ENCODE measurements around the gene RNPS1.
A peak's percentile ranks its signal among the peaks of the same experiment; 100 is the strongest.

RNPS1 gene

DNA sequence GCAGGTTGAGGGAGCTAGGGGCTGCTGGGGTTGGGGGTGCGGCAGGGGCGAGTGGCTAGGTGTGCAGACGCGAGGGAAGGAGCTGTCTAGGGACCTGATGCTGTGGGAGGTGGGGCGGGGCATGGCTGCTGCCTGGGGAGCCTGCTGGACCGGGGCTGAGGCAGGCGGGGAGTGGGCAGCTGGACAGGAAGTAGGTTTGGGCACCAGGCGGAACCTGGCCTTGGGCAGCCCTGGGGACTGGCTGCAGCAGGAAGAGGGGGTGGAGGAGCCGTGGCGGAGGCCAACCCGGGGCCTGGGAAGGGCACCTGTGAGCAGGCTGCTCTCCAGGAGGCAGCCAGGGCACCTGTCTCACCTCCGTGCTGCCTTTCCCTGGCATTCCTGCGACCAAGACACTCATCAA is 37.5 kb downstream of the RNPS1 start:
- H3K4me3 ChIP-seq (ENCODE audit: low read length), result no peak overlapping the region
- H3K36me3 ChIP-seq (ENCODE audit: control insufficient read depth, low read depth, low read length), result peaks cover 34% of the 10 kb centered on the region
- H3K9ac ChIP-seq (ENCODE audit: low read length), result no peak overlapping the region
- no peaks in the 10 kb centered on the region for H3K4me1 ChIP-seq (ENCODE audit: control insufficient read depth, low read depth, low read length)
- no peak overlapping the region for H3K27ac ChIP-seq (ENCODE audit: low read length)
- H3K9me3 ChIP-seq (ENCODE audit: control insufficient read depth, low read depth, low read length), result no peaks in the 10 kb centered on the region
- H3K27me3 ChIP-seq (ENCODE audit: control insufficient read depth, insufficient read depth, low read length), result no peaks in the 10 kb centered on the region

DNA sequence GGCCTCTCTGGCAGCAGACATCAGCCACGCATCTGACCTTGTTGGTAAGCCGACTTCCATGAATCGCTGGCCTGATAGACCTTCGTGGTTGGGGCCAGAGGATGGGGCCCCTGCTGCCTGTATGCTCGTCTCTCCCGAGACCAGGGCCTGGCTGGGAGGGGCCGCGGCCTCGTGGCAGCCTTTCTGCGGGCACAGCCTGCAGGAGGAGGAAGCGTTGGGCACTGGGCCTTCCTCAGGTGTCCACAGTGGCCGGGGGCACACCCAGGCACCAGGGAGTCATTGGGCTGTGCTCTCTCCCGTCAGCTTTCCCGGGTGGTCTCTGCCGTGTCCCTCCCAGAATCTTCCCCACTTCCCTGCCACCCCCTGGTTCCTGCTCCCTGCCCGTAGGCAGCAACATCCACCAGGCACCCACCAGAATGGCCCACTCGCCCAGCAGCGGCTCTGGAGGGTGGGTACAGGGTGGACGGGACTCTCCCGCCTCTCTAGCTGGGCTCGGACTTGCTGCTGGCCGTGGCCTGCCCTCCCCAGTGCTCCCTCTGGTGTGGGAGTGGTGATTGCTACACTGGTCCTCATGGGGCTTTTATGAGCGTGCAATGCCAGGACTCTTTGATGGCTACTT is 38.2 kb downstream of the RNPS1 start:
- H3K27me3 ChIP-seq (ENCODE audit: control insufficient read depth, insufficient read depth, low read length), result no peaks in the 10 kb centered on the region
- no peak overlapping the region for H3K9ac ChIP-seq (ENCODE audit: low read length)
- no peaks in the 10 kb centered on the region for H3K9me3 ChIP-seq (ENCODE audit: control insufficient read depth, low read depth, low read length)
- H3K4me1 ChIP-seq (ENCODE audit: control insufficient read depth, low read depth, low read length), result no peaks in the 10 kb centered on the region
- no peak overlapping the region for H3K4me3 ChIP-seq (ENCODE audit: low read length)
- H3K27ac ChIP-seq (ENCODE audit: low read length), result no peak overlapping the region
- peaks cover 31% of the 10 kb centered on the region for H3K36me3 ChIP-seq (ENCODE audit: control insufficient read depth, low read depth, low read length)

GRCh38 chr16:2229091-2229490 is 38.8 kb downstream of the RNPS1 start:
- peaks cover 31% of the 10 kb centered on the region for H3K36me3 ChIP-seq (ENCODE audit: control insufficient read depth, low read depth, low read length)
- no peaks in the 10 kb centered on the region for H3K4me1 ChIP-seq (ENCODE audit: control insufficient read depth, low read depth, low read length)
- H3K9me3 ChIP-seq (ENCODE audit: control insufficient read depth, low read depth, low read length), result no peaks in the 10 kb centered on the region
- H3K9ac ChIP-seq (ENCODE audit: low read length), result no peak overlapping the region
- H3K4me3 ChIP-seq (ENCODE audit: low read length), result no peak overlapping the region
- H3K27ac ChIP-seq (ENCODE audit: low read length), result no peak overlapping the region
- H3K27me3 ChIP-seq (ENCODE audit: control insufficient read depth, insufficient read depth, low read length), result no peaks in the 10 kb centered on the region

DNA sequence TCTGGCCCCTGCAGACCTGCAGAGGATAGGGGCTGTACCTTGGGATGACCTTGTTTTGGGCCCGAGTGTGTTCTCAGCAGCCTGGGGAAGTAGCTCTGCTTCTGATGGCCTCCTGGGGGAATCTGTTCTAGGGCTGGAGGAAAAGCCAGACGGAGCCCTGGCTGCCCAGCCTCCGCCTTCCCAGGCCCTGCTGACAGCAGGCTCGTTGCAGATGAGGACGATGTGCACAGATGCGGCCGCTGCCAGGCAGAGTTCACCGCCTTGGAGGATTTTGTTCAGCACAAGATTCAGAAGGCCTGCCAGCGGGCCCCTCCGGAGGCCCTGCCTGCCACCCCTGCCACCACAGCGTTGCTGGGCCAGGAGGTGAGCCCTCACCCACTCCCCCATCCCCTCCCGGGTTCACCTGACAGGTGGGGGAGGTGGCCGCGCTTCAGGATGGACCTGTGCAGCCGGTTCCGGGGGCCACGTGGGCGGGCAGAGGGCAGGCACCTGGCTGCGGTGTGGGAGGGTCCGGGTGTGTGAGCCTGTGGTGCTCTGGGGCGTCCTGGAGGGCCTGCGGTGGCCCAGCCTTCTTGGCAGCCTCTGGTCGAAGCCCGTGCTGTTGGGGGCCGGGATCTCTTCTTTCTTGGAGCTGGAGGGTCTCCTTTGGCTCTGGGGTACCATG is 39.6 kb downstream of the RNPS1 start:
- Histone ChIP-seq H3K9ac (ENCODE audit: low read length) (no peak overlapping the region), H3K4me3 (ENCODE audit: low read length) (no peak overlapping the region), H3K9me3 (ENCODE audit: control insufficient read depth, low read depth, low read length) (no peaks in the 10 kb centered on the region), H3K27ac (ENCODE audit: low read length) (no peak overlapping the region), H3K27me3 (ENCODE audit: control insufficient read depth, insufficient read depth, low read length) (no peaks in the 10 kb centered on the region), H3K4me1 (ENCODE audit: control insufficient read depth, low read depth, low read length) (no peaks in the 10 kb centered on the region), H3K36me3 (ENCODE audit: control insufficient read depth, low read depth, low read length) (peaks cover 31% of the 10 kb centered on the region)

- Histone ChIP-seq H3K9ac (ENCODE audit: low read length) (no peak overlapping the region), H3K9me3 (ENCODE audit: control insufficient read depth, low read depth, low read length) (no peaks in the 10 kb centered on the region), H3K36me3 (ENCODE audit: control insufficient read depth, low read depth, low read length) (peaks cover 21% of the 10 kb centered on the region), H3K27me3 (ENCODE audit: control insufficient read depth, insufficient read depth, low read length) (no peaks in the 10 kb centered on the region), H3K4me1 (ENCODE audit: control insufficient read depth, low read depth, low read length) (no peaks in the 10 kb centered on the region), H3K4me3 (ENCODE audit: low read length) (no peak overlapping the region), H3K27ac (ENCODE audit: low read length) (no peak overlapping the region)
Measured at GRCh38 chr16:2226918-2227317, 41.0 kb downstream of the RNPS1 start.

DNA sequence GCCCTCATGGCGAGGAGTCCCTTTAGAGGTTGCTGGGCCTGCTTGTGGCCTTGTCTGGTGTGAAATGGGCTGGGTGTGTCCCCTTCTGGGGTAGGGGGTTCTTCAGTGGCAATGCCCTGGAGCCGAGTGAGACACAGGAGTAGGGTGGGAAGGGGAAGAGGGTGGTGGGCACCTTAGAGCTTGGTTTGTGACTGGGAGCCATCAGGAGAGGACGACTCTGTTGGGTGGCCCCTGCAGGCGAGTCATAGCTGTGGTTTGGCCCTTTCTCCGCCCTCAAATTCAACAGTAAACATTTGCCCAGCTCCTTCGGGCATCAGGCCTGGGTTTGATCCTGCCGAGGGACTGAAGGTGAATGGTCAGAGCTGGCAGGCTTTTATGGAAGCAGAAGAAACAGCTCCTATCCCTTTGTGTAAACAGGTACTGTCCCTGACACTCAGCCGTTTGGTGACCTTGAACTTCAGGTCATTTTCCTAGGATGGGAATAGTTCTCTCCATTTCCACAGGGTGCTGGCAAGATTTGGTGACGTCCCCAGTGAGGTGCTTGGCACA is 41.6 kb downstream of the RNPS1 start:
- Histone ChIP-seq H3K27me3 (ENCODE audit: control insufficient read depth, insufficient read depth, low read length) (no peaks in the 10 kb centered on the region), H3K9me3 (ENCODE audit: control insufficient read depth, low read depth, low read length) (no peaks in the 10 kb centered on the region), H3K36me3 (ENCODE audit: control insufficient read depth, low read depth, low read length) (peaks cover 15% of the 10 kb centered on the region), H3K4me1 (ENCODE audit: control insufficient read depth, low read depth, low read length) (no peaks in the 10 kb centered on the region), H3K9ac (ENCODE audit: low read length) (no peak overlapping the region), H3K4me3 (ENCODE audit: low read length) (no peak overlapping the region), H3K27ac (ENCODE audit: low read length) (no peak overlapping the region)

GRCh38 chr16:2223942-2224486 is 43.9 kb downstream of the RNPS1 start:
- Histone ChIP-seq H3K9ac (ENCODE audit: low read length) (peak overlapping the region; percentile 85), H3K4me3 (ENCODE audit: low read length) (peak overlapping the region; percentile 73), H3K9me3 (ENCODE audit: control insufficient read depth, low read depth, low read length) (no peaks in the 10 kb centered on the region), H3K27me3 (ENCODE audit: control insufficient read depth, insufficient read depth, low read length) (no peaks in the 10 kb centered on the region), H3K4me1 (ENCODE audit: control insufficient read depth, low read depth, low read length) (no peaks in the 10 kb centered on the region), H3K27ac (ENCODE audit: low read length) (peak overlapping the region; percentile 52), H3K36me3 (ENCODE audit: control insufficient read depth, low read depth, low read length) (peaks cover 6% of the 10 kb centered on the region)

DNA sequence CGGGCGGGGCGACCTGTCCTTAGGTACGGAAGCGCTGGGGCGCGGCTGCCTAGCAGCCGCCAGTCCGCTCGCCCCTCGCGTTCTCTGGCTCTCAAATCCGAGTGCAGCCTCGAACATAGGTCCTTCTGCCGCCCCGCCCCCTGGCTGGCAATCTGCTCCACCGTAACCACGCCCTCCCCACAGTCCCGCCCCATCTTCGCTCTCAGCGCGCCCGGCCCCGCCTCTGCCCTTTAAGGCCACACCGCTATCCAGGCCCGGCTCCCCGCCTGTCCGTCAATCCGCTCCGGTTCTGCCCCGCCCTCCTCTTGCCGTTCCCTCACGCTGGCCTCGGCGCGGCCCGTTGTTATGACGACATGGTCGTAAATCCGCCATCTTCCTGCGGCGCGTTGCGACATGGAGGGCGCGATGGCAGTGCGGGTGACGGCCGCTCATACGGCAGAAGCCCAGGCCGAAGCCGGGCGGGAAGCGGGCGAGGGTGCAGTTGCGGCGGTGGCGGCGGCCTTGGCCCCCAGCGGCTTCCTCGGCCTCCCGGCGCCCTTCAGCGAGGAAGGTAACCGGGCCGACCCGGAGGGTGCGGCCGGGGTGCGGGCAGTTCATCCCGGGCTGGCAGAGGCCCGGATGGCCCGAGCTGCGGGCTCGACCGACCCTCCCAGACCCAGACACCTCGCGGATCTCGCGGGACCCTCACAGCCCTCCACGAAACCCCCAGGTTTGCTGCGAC is 44.5 kb downstream of the RNPS1 start, which contains the start of gene E4F1:
E4F1 (plus strand) TSS at position 371 of the 721 bp plus-strand sequence; CDS start at position 394, 23 bp downstream.
- no peaks in the 10 kb centered on the region for H3K4me1 ChIP-seq (ENCODE audit: control insufficient read depth, low read depth, low read length)
- no peaks in the 10 kb centered on the region for H3K36me3 ChIP-seq (ENCODE audit: control insufficient read depth, low read depth, low read length)
- H3K9me3 ChIP-seq (ENCODE audit: control insufficient read depth, low read depth, low read length), result no peaks in the 10 kb centered on the region
- peak within 1 kb of the TSS; percentile 73 for H3K4me3 ChIP-seq (ENCODE audit: low read length)
- peak within 1 kb of the TSS; percentile 52 for H3K27ac ChIP-seq (ENCODE audit: low read length)
- peak within 1 kb of the TSS; percentile 85 for H3K9ac ChIP-seq (ENCODE audit: low read length)
- no peaks in the 10 kb centered on the region for H3K27me3 ChIP-seq (ENCODE audit: control insufficient read depth, insufficient read depth, low read length)

DNA sequence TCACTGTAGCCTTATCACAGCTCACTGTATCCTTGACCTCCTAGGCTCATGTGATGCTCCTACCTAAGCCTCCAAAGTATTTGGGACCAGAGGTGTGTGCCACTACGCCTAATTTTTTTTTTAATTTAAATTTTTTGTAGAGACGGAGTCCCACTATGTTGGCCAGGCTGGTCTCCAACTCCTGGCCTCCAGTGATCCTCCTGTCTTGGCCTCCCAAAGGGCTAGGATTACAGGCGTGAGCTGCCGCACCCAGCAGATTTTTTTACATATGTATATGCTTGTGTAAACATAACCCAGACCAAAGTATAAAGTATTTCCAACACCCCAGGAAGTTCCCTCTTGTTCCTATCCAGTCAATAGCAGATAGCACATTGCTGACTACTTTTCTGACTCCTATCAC is 51.6 kb downstream of the RNPS1 start:
- no peaks in the 10 kb centered on the region for H3K27me3 ChIP-seq (ENCODE audit: control insufficient read depth, insufficient read depth, low read length)
- H3K27ac ChIP-seq (ENCODE audit: low read length), result no peak overlapping the region
- peaks cover 9% of the 10 kb centered on the region for H3K36me3 ChIP-seq (ENCODE audit: control insufficient read depth, low read depth, low read length)
- H3K4me1 ChIP-seq (ENCODE audit: control insufficient read depth, low read depth, low read length), result peaks cover 4% of the 10 kb centered on the region
- H3K9ac ChIP-seq (ENCODE audit: low read length), result no peak overlapping the region
- peak overlapping the region; percentile 24 for H3K4me3 ChIP-seq (ENCODE audit: low read length)
- H3K9me3 ChIP-seq (ENCODE audit: control insufficient read depth, low read depth, low read length), result no peaks in the 10 kb centered on the region

DNA sequence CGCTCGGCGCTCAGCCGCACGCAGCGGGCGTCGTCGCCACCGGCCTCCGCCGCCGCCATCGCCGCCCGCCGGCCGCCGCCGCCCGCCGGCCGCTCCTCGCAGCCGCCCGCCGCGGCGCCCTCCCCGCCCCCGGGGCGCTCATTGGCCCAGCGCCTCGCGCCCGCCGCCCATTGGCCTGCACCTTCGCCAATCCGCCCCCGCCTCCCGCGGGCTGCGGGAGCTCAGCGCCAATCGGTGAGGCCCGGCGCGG is 53.3 kb downstream of the RNPS1 start, which contains the start of gene PGP:
PGP (minus strand) TSS at position 122 of the 250 bp plus-strand sequence; CDS start at position 59, 63 bp downstream.
- Histone ChIP-seq H3K9me3 (ENCODE audit: control insufficient read depth, low read depth, low read length) (no peaks in the 10 kb centered on the region), H3K27ac (ENCODE audit: low read length) (peak within 1 kb of the TSS; percentile 96), H3K36me3 (ENCODE audit: control insufficient read depth, low read depth, low read length) (peaks cover 9% of the 10 kb centered on the region), H3K9ac (ENCODE audit: low read length) (peak within 1 kb of the TSS; percentile 92), H3K27me3 (ENCODE audit: control insufficient read depth, insufficient read depth, low read length) (no peaks in the 10 kb centered on the region), H3K4me3 (ENCODE audit: low read length) (peak within 1 kb of the TSS; percentile 89), H3K4me1 (ENCODE audit: control insufficient read depth, low read depth, low read length) (peaks cover 4% of the 10 kb centered on the region)
